NCI-H345 treated with DMSO at 0.1 percent for 48 hours (cell line): ENCODE results near the gene ZNF630.
"Not testable (repeated sequence)": the region's sequence is repeated elsewhere in the genome, so short reads cannot be mapped to it uniquely, and the experiment has no call there.

Experiments used
- DNase-seq: peaks from one replicate; lab custom pipeline; 2025; ENCODE audit not compliant: unreplicated experiment; lab: John Stamatoyannopoulos, UW

The ZNF630 gene

DNA sequence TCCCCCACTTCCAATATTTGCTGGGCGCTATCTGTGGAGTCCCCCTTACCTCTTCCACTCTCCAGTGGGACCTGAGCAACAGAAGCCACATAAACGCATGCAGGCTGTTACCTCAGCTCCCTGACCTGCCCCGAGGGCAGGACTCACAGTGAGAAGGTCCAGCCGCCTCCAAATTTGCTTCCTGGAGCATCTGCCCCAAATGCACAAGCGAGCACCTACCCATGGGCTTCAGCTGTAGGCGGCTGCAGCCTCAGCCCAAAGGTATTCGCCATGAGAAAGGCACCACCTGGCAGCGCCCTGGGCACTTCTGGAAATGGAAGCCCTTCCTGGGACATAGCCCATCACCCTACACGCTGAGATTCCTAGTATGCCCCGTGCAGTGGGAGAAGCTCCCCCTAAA lies 41.2 kb downstream of the ZNF630 start:
- no peak for DNase-seq

DNA sequence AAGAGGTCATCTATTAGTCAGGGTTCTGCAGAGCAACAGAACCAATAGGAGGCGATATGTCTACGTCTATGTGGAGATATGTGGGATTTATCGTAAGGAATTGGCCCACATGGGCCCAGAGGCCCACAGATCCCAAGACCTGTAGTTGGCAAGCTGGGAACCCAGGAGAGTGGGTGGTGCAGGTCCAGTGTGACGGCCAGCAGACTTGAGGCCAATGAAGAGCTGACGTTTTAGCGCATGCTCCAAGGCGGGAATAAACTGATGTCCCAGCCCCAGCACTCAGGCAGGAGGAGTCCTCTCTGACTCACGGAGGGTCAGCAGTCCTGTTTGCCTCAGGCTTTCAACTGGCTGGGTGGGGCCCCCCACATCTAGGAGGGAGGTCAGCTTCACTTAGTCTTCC lies 43.3 kb downstream of the ZNF630 start:
- no peak for DNase-seq

DNA sequence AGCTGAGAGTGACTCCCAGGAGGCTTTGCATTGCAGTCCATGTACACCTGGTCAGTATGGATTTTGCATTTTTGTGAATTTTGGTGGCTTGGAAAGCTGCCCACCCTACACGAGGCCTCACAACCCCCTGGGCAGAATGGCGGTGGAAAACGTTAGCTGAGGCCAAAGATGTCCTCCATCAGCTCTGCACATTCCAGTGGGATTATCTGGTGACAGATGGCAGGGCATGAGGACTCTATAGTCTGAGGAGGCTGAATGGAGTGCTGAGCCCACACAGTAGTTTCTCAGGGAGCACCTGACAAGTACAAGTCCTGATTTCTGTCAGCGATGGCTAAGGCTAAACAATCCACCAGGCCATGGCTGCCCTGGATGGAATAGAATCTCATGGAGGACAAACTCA lies 43.9 kb downstream of the ZNF630 start:
- DNase-seq = not testable (repeated sequence)

DNA sequence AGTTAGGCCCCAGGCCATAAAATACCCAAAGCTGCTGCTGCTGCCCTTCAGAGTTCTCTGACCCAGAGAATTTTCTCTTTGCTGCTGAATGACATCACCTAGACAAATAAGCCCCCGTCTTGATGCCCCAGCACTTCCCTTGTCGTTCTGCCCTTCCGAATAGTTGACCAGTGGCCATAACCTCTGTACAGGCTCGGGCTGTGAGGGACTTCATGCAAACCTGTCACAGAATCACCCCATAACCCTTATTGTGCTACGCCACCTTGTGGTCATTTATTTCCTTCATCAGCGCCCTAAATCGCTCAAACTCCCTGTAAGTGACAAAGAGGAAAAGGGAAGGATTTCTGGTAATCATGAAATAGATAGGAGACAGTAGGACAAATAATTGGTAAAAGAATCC lies 45.9 kb downstream of the ZNF630 start:
- DNase-seq = peak; percentile 8

GRCh38 chrX:48022738-48023137 lies 48.7 kb downstream of the ZNF630 start:
- DNase-seq = no peak

DNA sequence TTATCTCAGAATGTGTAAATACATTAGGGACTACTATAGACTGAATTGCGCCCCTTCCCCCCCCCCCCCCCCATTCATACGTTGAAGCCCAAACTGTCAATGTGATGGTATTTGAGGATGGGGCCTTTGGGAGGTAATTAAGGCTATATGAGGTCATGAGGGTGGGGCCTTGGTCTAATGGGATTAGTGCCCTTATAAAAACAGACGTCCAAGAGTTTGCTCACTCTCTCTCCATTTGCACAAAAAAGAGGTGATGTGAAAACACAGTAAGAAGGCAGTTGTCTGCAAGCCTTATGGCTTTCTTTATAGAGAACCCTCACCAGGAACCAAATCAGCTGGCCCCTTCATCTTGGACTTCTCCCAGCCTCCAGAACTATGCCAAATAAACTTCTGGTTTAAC lies 49.3 kb downstream of the ZNF630 start:
- no peak for DNase-seq

DNA sequence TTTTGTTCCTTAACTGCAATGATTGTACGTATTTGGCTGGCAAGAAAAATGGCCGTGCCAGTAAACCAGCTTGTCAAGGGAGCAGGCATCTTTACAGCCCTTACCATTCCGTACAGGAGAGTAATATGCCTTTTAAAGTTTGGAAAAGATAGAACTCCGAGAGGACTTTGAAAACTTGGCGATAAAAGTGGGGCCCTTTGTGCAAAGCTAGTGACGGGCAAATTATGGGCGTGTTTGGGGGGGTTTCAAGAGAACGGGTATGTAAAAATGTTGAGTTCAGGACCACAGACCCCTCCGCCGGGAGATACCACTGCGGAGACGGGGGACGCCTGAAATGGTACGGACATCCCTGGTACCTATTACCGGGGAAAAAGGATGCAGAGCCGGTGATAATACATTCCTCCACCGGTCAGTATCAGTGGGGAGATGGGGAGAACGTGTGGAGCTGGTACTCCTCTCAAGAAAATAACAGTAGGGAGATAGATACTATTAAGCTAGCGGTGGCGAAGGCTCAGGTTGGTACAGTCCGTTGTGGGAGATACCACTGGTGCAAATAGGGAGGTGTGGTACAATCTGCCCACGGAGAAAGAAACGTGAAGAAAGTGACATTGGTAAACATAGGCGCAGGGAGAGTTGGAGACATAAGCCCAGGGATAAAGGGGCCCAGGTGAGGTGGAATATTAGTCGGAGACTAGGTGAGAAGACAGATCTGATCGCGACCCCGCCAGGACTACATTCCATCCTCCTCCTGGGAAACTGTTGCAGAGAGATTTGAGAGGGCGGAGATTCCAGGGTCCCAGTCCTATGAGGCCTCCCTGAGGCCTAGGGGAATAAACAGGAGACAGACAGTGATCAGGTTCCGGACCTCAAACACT lies 50.2 kb downstream of the ZNF630 start:
- peak; percentile 87 for DNase-seq

- not testable (repeated sequence) for DNase-seq
These were observed 51.0 kb downstream of the ZNF630 start for GRCh38 chrX:48020472-48020871.

GRCh38 chrX:48019892-48020291 lies 51.5 kb downstream of the ZNF630 start:
- DNase-seq = not testable (repeated sequence)

- not testable (repeated sequence) for DNase-seq
These were observed 54.7 kb downstream of the ZNF630 start for GRCh38 chrX:48016583-48017310.

GRCh38 chrX:48009445-48009960 lies 61.9 kb downstream of the ZNF630 start:
- not testable (repeated sequence) for DNase-seq
